Measurements from ENCODE around the gene CPLX1.

- TF ChIP-seq CTCF (IDR thresholded peaks at IDR 0.05) (no peak), POLR2A (IDR thresholded peaks at IDR 0.05) (no peak), EP300 (IDR thresholded peaks at IDR 0.05) (no peak)
These were observed 45.0 kb downstream of the CPLX1 start for GRCh38 chr4:780716-781492.

All from tibial nerve (tissue), 4 donors.